HepG2 (cell line): Measurements from ENCODE around the gene PHACTR3. TPM values are rescaled to one million over a fixed set of nuclear protein-coding genes. Genes with fewer than 3 reads are reported as not detected.

Experiments
- ATAC-seq: fragments of 200-7000 bp; cut with Tn5 transposase; 3 replicates; pipeline ENCODE4 v1.9.1; 2020; ENCODE audit warnings: mild to moderate bottlenecking, moderate library complexity
- BruUV-seq: library from RNA; stranded (reverse); fragments of 400-500 nt; replicated peaks from 2 replicates; lab custom pipeline; 2021; lab: Mats Ljungman, UMichigan
- CTCF ChIA-PET: fragments of 300-600 bp; formaldehyde crosslinking; extraction: SDS; loops from one replicate; lab custom pipeline; 2021; ENCODE audit warnings: low total read pairs, inconsistent platforms, low intra/inter-chr PET ratio; lab: Yijun Ruan, JAX
- POLR2A ChIA-PET: fragments of 350-600 bp; sonication (Branson Sonifier 250); formaldehyde crosslinking; loops from one replicate; lab custom pipeline; 2020; ENCODE audit warnings: antibody characterized with exemption, inconsistent platforms; lab: Yijun Ruan, JAX
- DNase-seq: peaks from one replicate; pipeline ENCODE4 v3.0.0-alpha.2; 2015; ENCODE audit warnings: low spot score
- FAIRE-seq: peaks from 3 replicates; lab custom pipeline; 2011; peaks lifted over from hg19 to GRCh38; lab: Jason Lieb, UNC
- H2AFZ ChIP-seq: one replicate; pipeline ENCODE4 v1.6.1; 2011; ENCODE audit warnings: low read length, inconsistent platforms
- H3K27ac ChIP-seq: fragments of 300-600 bp; 3 replicates; pipeline ENCODE4 v1.8.0; 2011; ENCODE audit warnings: mixed run types, mild to moderate bottlenecking, mixed read lengths, low read length, inconsistent platforms; ENCODE audit not compliant: insufficient read depth; ENCODE audit errors: extremely low read length
- H3K27me3 ChIP-seq, 2 experiments: fragments of 200-600 bp in 1 of 2; 2 replicates in 1 of 2; 3 replicates in 1 of 2; pipeline versions ENCODE4 v1.6.0 to v1.8.0; 2011; ENCODE audit warnings: low read length in 2 of 2, mild to moderate bottlenecking in 2 of 2, moderate library complexity in 2 of 2, inconsistent platforms in 1 of 2; ENCODE audit not compliant: insufficient read depth in 2 of 2, control insufficient read depth in 1 of 2
- H3K36me3 ChIP-seq, 2 experiments: fragments of 200-600 bp in 1 of 2; replicated peaks in 1 of 2; 2 replicates in 1 of 2; 3 replicates in 1 of 2; pipeline versions ENCODE4 v1.5.1 to v1.8.0; 2011; ENCODE audit warnings: low read length in 2 of 2, inconsistent platforms in 1 of 2; ENCODE audit not compliant: insufficient read depth in 2 of 2, control insufficient read depth in 1 of 2
- H3K4me1 ChIP-seq: 2 replicates; pipeline ENCODE4 v1.5.1; 2012; ENCODE audit warnings: low read length, inconsistent platforms; ENCODE audit not compliant: insufficient read depth
- H3K4me2 ChIP-seq: 2 replicates; pipeline ENCODE4 v1.6.0; 2011; ENCODE audit warnings: low read depth, low read length, inconsistent platforms
- H3K4me3 ChIP-seq, 3 experiments: fragments of 200-600 bp in 1 of 3; sonication (generic), shearing (Covaris generic) in 1 of 3; replicated peaks in 1 of 3; 2 replicates each; pipeline ENCODE4 v1.5.1; 2011 to 2016; ENCODE audit warnings: low read length in 3 of 3, inconsistent platforms in 2 of 3, low read depth in 2 of 3, mild to moderate bottlenecking in 2 of 3, control low read depth in 1 of 3, mixed read lengths in 1 of 3; ENCODE audit not compliant: insufficient read depth in 1 of 3
- H3K79me2 ChIP-seq: one replicate; pipeline ENCODE4 v1.6.1; 2011; ENCODE audit warnings: low read length, inconsistent platforms; ENCODE audit not compliant: insufficient read depth
- H3K9ac ChIP-seq: 2 replicates; pipeline ENCODE4 v1.6.0; 2011; ENCODE audit warnings: mild to moderate bottlenecking, low read depth, low read length, inconsistent platforms; ENCODE audit not compliant: insufficient read depth
- H3K9me3 ChIP-seq: 2 replicates; pipeline ENCODE4 v1.5.1; 2012; ENCODE audit warnings: mild to moderate bottlenecking, low read length
- H4K20me1 ChIP-seq: 2 replicates; pipeline ENCODE4 v1.6.0; 2011; ENCODE audit warnings: inconsistent platforms, mild to moderate bottlenecking, low read length, moderate library complexity; ENCODE audit not compliant: insufficient read depth
- BHLHE40 ChIP-seq: IDR thresholded peaks from 2 replicates; pipeline ENCODE4 v1.6.1; 2011; ENCODE audit warnings: low read length, improper control_type of control experiment
- FOXA1 ChIP-seq, 2 experiments: fragments of 450-650 bp in 1 of 2; sonication (generic) in 1 of 2; formaldehyde crosslinking in 1 of 2; IDR thresholded peaks; 2 replicates each; pipeline versions ENCODE4 v1.4.0 to v1.6.1; 2016 to 2020; ENCODE audit warnings: missing genetic modification reagents in 1 of 2
- FOXK2 ChIP-seq: fragments of 450-650 bp; IDR thresholded peaks from 2 replicates; pipeline ENCODE4 v1.6.1; 2016
- NR2F2 ChIP-seq: IDR thresholded peaks from 2 replicates; pipeline ENCODE4 v1.6.1; 2012; ENCODE audit warnings: low read depth, inconsistent platforms, borderline replicate concordance
- PHB2 ChIP-seq: fragments of 450-650 bp; IDR thresholded peaks from 2 replicates; pipeline ENCODE4 v1.6.1; 2018; ENCODE audit not compliant: partially characterized antibody
- RNF219 ChIP-seq: sonication (generic); formaldehyde crosslinking; IDR thresholded peaks from 2 replicates; pipeline ENCODE4 v1.5.0; 2020; ENCODE audit warnings: mild to moderate bottlenecking, missing genetic modification reagents
- UBTF ChIP-seq: sonication (generic); formaldehyde crosslinking; IDR thresholded peaks from 2 replicates; pipeline ENCODE4 v1.4.0; 2020; ENCODE audit warnings: mild to moderate bottlenecking, missing genetic modification reagents
- ZNF207 ChIP-seq: fragments of 450-650 bp; IDR thresholded peaks from 2 replicates; pipeline ENCODE4 v1.6.1; 2016; ENCODE audit warnings: antibody characterized with exemption, borderline replicate concordance
- ZNF431 ChIP-seq: sonication (generic); formaldehyde crosslinking; IDR thresholded peaks from 2 replicates; pipeline ENCODE4 v1.9.0; 2022; ENCODE audit warnings: missing genetic modification reagents, low read depth, mild to moderate bottlenecking, borderline replicate concordance
- WGBS: methylation state at CpG from one replicate; pipeline ENCODE4 v1.1.6; 2017; ENCODE audit warnings: low lambda C conversion rate; 5-methylcytosine and 5-hydroxymethylcytosine counted together
- in situ Hi-C: cut with HindIII; loops from 2 replicates; pipeline ENCODE4 v1.10.0; 2017; ENCODE audit warnings: low pct_unique_long_range_greater_than_20kb; ENCODE audit not compliant: extremely low pct_ligation_motif_present
- intact Hi-C: fragments of 100-400 bp; cut with micrococcal nuclease; formaldehyde crosslinking; loops from one replicate; pipeline ENCODE4 v1.10.0; 2022; ENCODE audit not compliant: unreplicated experiment
- polyA plus RNA-seq, 8 experiments: library from polyadenylated mRNA; depleted of rRNA in 3 of 8; stranded (reverse) in 7 of 8; unstranded in 1 of 8; fragments of >200 nt; fragmentation: Illumina TruSeq in 4 of 8; extraction: Trizol in 4 of 8; gene quantifications; 2 replicates each; pipeline versions ENCODE4 v1.2.1 to v1.2.3, GENCODE V29; 2011 to 2016; ENCODE audit warnings: low read depth in 4 of 8, missing spikeins in 1 of 8, mixed read lengths in 1 of 8; ENCODE audit not compliant: insufficient read depth in 1 of 8
- total RNA-seq, 5 experiments: library from RNA; depleted of rRNA; stranded (reverse); fragments of >200 nt; fragmentation: Illumina TruSeq; extraction: Trizol; gene quantifications; 2 replicates each; pipeline ENCODE4 v1.2.3, GENCODE V29; 2016; ENCODE audit warnings: low read depth in 1 of 5

The PHACTR3 gene
- total and polyA plus RNA-seq, 2 of the 13 experiments (the other 11 are each of a cell fraction or from before 2014, with no cell fraction given), result not detected

- ChIA-PET POLR2A (no interaction called here), CTCF (no interaction called here)
- Histone ChIP-seq H3K4me3 (no peak overlapping the region), H3K79me2 (no peaks in the 10 kb centered on the region), H3K9me3 (no peaks in the 10 kb centered on the region), H2AFZ (no peak overlapping the region), H3K27me3 (peaks cover 8 to 94% of the 10 kb centered on the region in 2 experiments), H3K9ac (no peak overlapping the region), H3K4me2 (no peak overlapping the region), H4K20me1 (no peaks in the 10 kb centered on the region; the same call in 1 of the 2 replicates), H3K27ac (no peak overlapping the region), H3K36me3 (no peaks in the 10 kb centered on the region), H3K4me1 (0 out of 2 replicates have a peak, but pooled peaks cover 5% of the 10 kb centered on the region)
- no peak for TF ChIP-seq UBTF (CRISPR knock-in tag)
- 0 out of 2 replicates have a peak, but pooled peaks have one; percentile 5 for TF ChIP-seq BHLHE40
- ATAC-seq (no peak), DNase-seq (no peak), FAIRE-seq (no peak)
- 39% methylated on average over 31 of the region's 31 CpGs for WGBS
- in situ Hi-C loops (no loop called here), intact Hi-C loops (no loop called here)
- BruUV-seq, result no TSS peak
Observed at GRCh38 chr20:59583428-59584277, 20.7 kb upstream of the PHACTR3 start.

- no peak overlapping the region for H3K9ac ChIP-seq
- WGBS, result 32% methylated on average over 15 of the region's 15 CpGs
- H3K79me2 ChIP-seq, result no peaks in the 10 kb centered on the region
- no TSS peak for BruUV-seq
- no peaks in the 10 kb centered on the region for H3K36me3 ChIP-seq
- no peak overlapping the region for H3K4me3 ChIP-seq
- DNase-seq (no peak), ATAC-seq (no peak), FAIRE-seq (no peak)
- H3K27ac ChIP-seq, result no peak overlapping the region
- in situ Hi-C loops (no loop called here), intact Hi-C loops (no loop called here)
- CTCF ChIA-PET, result no interaction called here
- peaks cover 8 to 95% of the 10 kb centered on the region in 2 experiments for H3K27me3 ChIP-seq
- no peak overlapping the region for H2AFZ ChIP-seq
- H3K9me3 ChIP-seq, result no peaks in the 10 kb centered on the region
- H3K4me2 ChIP-seq, result no peak overlapping the region
- POLR2A ChIA-PET, result no interaction called here
- no peaks in the 10 kb centered on the region; the same call in 1 of the 2 replicates for H4K20me1 ChIP-seq
- H3K4me1 ChIP-seq, result 0 out of 2 replicates have a peak, but pooled peaks cover 5% of the 10 kb centered on the region
- TF ChIP-seq FOXK2 (peak; percentile 38; the same call in 1 of the 2 replicates), RNF219 (CRISPR knock-in tag) (no peak), NR2F2 (no peak), FOXA1 (IDR thresholded peaks at IDR 0.05) (peak; percentile 31; the same call in 1 of the 2 replicates), FOXA1 (CRISPR knock-in tag; IDR thresholded peaks at IDR 0.05) (no peak), ZNF207 (0 out of 2 replicates have a peak, but pooled peaks have one; percentile 93), ZNF431 (CRISPR knock-in tag) (no peak), PHB2 (peak; percentile 73)
Observed at GRCh38 chr20:59584278-59584925, 19.9 kb upstream of the PHACTR3 start.
